Chondrocyte (in vitro differentiated cells): ENCODE results near the gene KAZALD1. TPM values are rescaled to one million over a fixed set of nuclear protein-coding genes. Genes with fewer than 3 reads are reported as not detected.

Source experiments
- DNase-seq: peaks from one replicate; pipeline ENCODE4 v3.0.0; 2021; ENCODE audit warnings: mixed read lengths, low spot score
- H3K27ac Mint-ChIP-seq: one replicate; pipeline ENCODE4 v1.8.0; 2021; ENCODE audit warnings: mild to moderate bottlenecking, moderate library complexity, mixed read lengths; ENCODE audit not compliant: unreplicated experiment
- H3K27me3 Mint-ChIP-seq: 2 replicates; pipeline ENCODE4 v1.8.0; 2021; ENCODE audit warnings: low read depth, mixed read lengths
- H3K36me3 Mint-ChIP-seq: 2 replicates; pipeline ENCODE4 v1.8.0; 2021; ENCODE audit warnings: low read depth, mixed read lengths
- H3K4me1 Mint-ChIP-seq: 2 replicates; pipeline ENCODE4 v1.8.0; 2021; ENCODE audit warnings: low read depth, mild to moderate bottlenecking, mixed read lengths
- H3K4me3 Mint-ChIP-seq: one replicate; pipeline ENCODE4 v1.8.0; 2021; ENCODE audit warnings: mild to moderate bottlenecking, moderate library complexity, mixed read lengths; ENCODE audit not compliant: unreplicated experiment
- H3K9me3 Mint-ChIP-seq: 2 replicates; pipeline ENCODE4 v1.8.0; 2021; ENCODE audit warnings: low read depth, mixed read lengths
- CTCF ChIP-seq: fragments of 200-600 bp; sonication (generic); IDR thresholded peaks from 2 replicates; pipeline ENCODE4 v1.5.0; 2021; ENCODE audit warnings: antibody characterized with exemption, mild to moderate bottlenecking, moderate library complexity
- total RNA-seq: library from RNA; stranded (reverse); gene quantifications from 3 replicates; pipeline ENCODE4 v1.2.1, GENCODE V29; 2021

Gene KAZALD1
- total RNA-seq, 1 donor from 2014 or later = 18.9 TPM

DNA sequence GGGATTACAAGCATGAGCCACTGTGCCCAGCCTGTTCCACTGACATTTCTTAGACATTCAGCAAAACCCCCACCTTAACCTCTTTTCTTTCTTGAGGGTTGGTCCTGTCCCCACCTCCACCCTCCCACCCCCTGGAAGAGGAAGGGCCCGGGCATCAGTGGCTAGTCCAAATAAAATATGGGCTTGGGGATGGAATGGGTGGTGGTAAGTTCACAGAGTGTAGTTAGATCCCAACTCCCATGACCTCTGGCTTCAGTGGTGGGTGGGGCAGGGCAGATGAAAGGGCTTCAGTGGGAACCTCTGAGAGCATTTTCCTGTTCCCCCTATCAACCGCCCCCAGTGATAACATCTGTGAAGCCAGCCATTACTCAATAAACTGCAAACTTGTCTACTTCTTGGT, 20.9 kb upstream of the KAZALD1 start:
- H3K4me1 Mint-ChIP-seq = peaks cover 26% of the 10 kb centered on the region
- no peak overlapping the region for H3K4me3 Mint-ChIP-seq
- no peak for DNase-seq
- peaks cover 22% of the 10 kb centered on the region for H3K36me3 Mint-ChIP-seq
- peak overlapping the region; percentile 73 for H3K27ac Mint-ChIP-seq
- H3K27me3 Mint-ChIP-seq = no peaks in the 10 kb centered on the region
- no peak for TF ChIP-seq CTCF
- no peaks in the 10 kb centered on the region for H3K9me3 Mint-ChIP-seq

GRCh38 chr10:101041252-101041761, 20.5 kb upstream of the KAZALD1 start:
- peaks cover 2% of the 10 kb centered on the region for H3K27me3 Mint-ChIP-seq
- peaks cover 20% of the 10 kb centered on the region for H3K36me3 Mint-ChIP-seq
- no peak overlapping the region for H3K4me3 Mint-ChIP-seq

DNA sequence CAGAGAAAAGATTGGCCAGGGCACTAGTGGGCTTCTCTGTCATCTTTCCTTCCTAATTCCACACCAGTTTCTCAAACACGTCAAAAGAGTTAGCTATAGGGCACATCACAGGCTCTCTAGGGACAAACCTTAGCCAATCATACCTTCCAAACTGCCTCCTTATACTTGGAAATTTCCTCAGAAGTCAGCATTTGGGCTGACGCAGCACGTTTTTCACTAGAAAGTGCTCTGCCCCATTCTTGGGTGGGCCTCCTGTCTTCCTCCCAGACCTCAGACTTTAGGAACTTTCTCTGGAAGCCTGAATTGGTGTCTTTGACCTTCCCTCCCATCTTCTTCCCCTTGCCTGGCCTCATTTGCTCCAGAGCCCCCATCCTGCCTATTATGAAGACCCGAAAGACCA, 19.7 kb upstream of the KAZALD1 start:
- no peaks in the 10 kb centered on the region for H3K9me3 Mint-ChIP-seq
- H3K4me3 Mint-ChIP-seq = peak overlapping the region; percentile 88
- DNase-seq = no peak
- H3K27me3 Mint-ChIP-seq = peaks cover 8% of the 10 kb centered on the region
- no peak for TF ChIP-seq CTCF
- H3K36me3 Mint-ChIP-seq = peaks cover 15% of the 10 kb centered on the region
- peak overlapping the region; percentile 99 for H3K27ac Mint-ChIP-seq
- peaks cover 26% of the 10 kb centered on the region for H3K4me1 Mint-ChIP-seq

More at GRCh38 chr10:101041252-101041761, 20.5 kb upstream of the KAZALD1 start:
- H3K9me3 Mint-ChIP-seq = no peaks in the 10 kb centered on the region
- peaks cover 26% of the 10 kb centered on the region for H3K4me1 Mint-ChIP-seq
- TF ChIP-seq CTCF = peak; percentile 86
- H3K27ac Mint-ChIP-seq = peak overlapping the region; percentile 73
- no peak for DNase-seq

DNA sequence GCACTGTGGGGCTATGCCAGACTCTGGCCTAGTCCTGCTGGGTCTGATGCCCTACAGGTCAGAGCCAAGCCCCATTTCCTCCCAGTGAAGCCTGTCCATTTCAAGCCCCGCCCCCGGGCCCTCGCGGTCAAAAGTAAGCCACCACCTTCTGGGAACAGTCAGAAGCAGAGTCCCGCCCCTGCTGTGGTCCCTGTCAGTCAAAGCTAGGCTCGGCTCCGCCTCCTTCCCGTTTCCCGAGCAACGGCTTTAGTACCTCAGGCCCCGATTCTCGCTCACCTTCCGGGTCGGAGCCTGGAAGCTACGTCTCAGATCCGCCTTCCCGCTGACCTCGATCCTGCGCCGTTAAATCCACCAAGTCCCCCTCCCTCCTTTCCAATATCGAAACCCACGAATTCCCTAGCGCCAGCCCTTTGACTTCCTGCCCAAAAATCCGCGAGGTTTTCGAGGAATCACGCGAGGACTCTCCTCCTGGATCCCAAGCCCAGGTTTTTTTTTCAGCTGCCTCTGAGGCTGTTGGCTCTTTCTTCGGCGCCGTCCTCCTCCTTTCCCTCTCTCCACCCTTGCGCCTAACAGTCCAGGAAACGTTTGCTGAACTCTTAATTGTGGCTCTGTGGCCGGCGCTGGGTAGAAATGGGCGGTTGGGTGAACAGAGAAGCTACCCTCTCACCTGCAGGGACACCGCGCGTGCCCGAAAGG, 19.0 kb upstream of the KAZALD1 start:
- peak; percentile 98 for DNase-seq
- Mint-ChIP-seq H3K4me1 (peaks cover 26% of the 10 kb centered on the region), H3K27me3 (peaks cover 10% of the 10 kb centered on the region), H3K36me3 (peaks cover 11% of the 10 kb centered on the region), H3K27ac (peak overlapping the region; percentile 99), H3K9me3 (no peaks in the 10 kb centered on the region), H3K4me3 (peak overlapping the region; percentile 88)
- TF ChIP-seq CTCF = no peak

DNA sequence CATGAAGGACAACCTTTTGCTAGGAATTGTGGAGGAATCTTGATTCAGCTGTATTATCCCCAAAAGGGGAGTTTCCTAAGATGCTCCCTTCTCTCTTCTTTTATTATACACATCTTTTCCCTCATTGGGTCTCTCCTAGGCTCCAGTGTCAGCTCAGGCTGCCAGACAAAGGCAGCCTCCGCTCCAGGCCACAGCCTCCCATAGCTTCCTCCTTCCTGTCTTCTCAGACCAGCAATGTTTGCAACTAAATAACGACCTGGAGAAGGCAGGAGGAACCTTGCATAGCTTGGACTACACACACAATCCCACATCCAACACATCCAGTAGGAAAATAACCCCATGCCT, 18.5 kb upstream of the KAZALD1 start:
- DNase-seq = no peak

More for the DNA sequence above, 18.5 kb upstream of the KAZALD1 start:
- H3K36me3 Mint-ChIP-seq = peaks cover 6% of the 10 kb centered on the region
- H3K27me3 Mint-ChIP-seq = peaks cover 13% of the 10 kb centered on the region
- no peak for TF ChIP-seq CTCF
- peak overlapping the region; percentile 88 for H3K4me3 Mint-ChIP-seq
- H3K4me1 Mint-ChIP-seq = peaks cover 26% of the 10 kb centered on the region
- no peaks in the 10 kb centered on the region for H3K9me3 Mint-ChIP-seq
- H3K27ac Mint-ChIP-seq = peak overlapping the region; percentile 99
